GM21619 (cell line): ENCODE measurements around the gene MTHFD1L.

ENCODE experiments used
- ATAC-seq: cut with Tn5 transposase; IDR thresholded peaks from one replicate; pipeline ENCODE4 v1.9.1; 2021; ENCODE audit not compliant: unreplicated experiment

Gene MTHFD1L

GRCh38 chr6:150930841-150931240, 65.3 kb downstream of the MTHFD1L start:
- ATAC-seq: no peak

- no peak for ATAC-seq
These were observed 65.9 kb downstream of the MTHFD1L start for GRCh38 chr6:150931405-150931804.

DNA sequence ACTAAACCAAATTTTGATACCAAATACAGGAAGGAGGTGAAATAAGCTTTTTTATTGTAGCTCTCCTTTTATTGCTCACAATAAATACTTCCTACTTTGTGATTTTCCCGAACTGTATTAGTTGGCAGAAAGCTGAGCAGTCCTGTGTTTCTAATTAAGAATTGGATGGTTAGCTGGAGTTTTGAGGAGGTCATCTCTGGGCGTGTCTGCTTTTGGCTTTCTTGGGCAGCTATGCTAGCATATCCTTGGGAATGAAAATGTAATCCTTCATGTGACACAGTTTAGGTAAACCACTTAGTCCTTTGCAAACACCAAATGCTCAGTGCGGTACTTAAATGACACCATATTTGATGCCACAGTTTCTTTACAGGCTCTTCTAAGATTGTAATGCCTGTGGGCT, 67.5 kb downstream of the MTHFD1L start:
- no peak for ATAC-seq

DNA sequence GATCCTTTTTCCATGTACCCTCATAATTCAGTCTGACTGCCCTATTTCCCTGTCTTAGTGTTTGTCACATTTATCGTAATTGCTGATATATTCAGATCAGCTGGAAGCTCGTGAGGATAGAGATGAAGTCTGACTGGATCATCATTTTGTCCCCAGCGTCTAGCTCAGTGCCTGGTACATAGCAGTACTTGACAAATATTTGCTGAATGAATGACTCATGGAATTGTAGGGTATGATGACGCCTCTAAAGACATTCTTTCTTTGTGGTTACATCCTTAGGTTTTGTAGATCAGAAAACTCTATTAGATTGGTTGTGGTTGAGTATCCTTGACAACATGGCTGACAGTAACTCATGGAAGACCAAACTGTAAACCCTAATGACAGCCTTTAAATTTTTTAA, 68.9 kb downstream of the MTHFD1L start:
- ATAC-seq: no peak

- ATAC-seq: no peak
These were observed 70.6 kb downstream of the MTHFD1L start for GRCh38 chr6:150936021-150936555.

DNA sequence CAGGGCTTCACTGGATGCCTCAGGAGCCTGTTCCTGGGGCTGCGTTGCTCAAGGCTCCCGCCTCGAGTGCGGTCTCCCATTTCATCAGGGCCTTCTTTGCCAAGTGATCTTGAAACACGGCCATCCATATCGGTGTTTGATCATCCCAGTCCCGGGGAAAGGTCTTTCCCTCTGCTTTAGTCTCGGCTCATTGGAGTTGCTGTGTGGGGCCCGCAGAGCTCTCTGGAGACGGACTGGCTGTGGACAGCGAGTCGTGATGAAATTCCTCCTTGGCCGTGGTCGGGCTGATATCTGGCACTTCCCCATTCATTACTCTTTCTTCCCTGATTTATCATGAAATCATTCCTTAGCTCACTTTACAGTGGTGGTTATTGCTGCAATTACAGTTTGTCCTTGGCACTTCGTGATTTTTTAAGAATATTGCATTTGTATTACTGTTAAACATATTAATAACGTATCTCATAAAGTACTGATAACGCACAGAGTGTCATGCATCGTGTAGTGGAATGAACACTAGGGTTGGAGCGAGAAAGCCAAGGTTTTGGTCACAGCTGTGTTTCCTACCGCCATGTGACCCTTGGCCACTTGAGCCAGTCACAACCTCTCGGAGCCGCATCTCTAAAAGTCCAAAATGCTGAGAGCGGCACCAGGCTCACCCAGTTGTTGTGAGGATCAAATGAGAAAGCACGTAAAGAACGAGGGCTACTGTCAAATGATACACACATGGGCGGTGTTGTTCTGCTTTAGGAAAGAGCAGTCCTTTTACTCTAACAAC, 71.8 kb downstream of the MTHFD1L start:
- no peak for ATAC-seq

DNA sequence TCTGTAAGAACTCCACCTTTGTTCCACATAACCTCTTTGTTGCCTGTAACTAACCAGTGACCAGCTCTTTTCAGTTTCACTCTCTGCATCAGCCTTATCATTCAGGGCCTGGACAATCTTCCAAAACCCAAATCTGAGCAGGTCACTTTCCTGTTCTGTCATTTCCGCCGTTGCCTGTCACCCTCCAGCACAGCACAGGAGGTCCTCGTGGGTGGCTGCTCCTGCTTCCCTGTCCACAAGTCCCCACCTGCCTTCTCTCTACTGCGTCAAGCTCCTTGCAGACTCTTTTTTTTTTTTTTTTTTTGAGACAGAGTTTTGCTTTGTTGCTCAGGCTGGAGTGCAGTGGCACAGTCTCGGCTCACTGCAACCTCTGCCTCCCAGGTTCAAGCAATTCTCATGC, 73.9 kb downstream of the MTHFD1L start:
- ATAC-seq: no peak

GRCh38 chr6:150940941-150941340, 75.4 kb downstream of the MTHFD1L start:
- no peak for ATAC-seq

- ATAC-seq: no peak
These were observed 84.0 kb downstream of the MTHFD1L start for GRCh38 chr6:150949526-150949925.

DNA sequence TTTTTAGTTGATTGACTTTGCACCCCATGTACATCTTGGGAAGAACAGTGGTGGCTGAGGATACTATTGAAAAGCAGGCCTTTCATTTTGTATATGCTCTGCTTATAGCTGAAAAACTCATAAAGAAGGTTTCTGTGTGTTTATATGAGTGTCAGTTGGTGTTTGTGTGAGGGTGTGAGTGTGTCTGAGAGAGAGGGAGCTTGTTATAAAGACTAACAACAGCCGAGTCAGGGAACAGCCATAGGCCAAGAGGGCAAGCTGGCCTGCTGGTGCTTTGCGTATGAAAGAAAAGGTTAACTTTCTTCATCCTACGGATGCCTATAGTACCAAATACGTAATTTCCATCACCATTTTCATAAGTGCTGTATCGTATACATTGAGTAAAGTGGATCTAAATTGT, 88.3 kb downstream of the MTHFD1L start:
- no peak for ATAC-seq

DNA sequence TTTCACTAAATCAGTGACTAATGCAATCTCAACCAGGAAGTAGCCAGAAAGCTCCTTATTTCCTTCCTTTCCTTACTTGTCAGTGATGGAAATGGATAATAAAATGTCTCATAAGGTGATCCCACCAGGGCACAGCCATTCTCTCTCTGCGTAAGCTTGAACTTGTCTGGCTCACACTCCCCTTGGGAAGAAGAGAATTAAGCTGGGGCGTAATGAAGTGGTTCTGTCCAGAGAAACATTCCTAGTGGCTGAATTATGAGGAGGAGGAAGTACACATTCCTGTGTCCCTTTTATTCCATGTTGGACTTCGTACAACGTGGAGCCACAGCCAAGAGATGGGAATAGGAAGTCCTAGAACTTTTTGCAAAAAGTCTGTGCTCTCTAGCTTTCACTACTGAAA, 93.7 kb downstream of the MTHFD1L start:
- no peak for ATAC-seq

- no peak for ATAC-seq
These were observed 96.9 kb downstream of the MTHFD1L start for GRCh38 chr6:150962436-150962835.

GRCh38 chr6:150964765-150965164, 99.3 kb downstream of the MTHFD1L start:
- ATAC-seq: no peak

DNA sequence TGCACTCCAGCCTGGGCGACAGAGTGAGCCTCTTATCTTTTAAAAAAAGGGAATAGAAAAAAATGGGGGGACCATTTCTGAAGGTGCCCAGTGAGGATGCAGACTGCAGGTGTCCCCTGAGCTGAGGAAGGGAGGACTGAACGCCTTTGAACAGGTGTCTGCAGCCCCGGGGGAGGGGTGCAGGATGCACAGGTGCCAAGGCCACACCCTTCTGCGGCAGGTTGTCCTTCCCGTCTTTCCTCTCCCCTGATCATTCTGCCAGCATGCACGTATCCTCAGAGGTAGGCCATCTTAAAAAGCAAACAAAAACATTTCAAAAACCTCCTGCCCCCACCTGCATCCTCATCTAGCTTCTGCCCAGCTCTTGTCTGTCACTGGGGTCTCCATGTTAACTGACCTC, 101.3 kb downstream of the MTHFD1L start:
- ATAC-seq: no peak

DNA sequence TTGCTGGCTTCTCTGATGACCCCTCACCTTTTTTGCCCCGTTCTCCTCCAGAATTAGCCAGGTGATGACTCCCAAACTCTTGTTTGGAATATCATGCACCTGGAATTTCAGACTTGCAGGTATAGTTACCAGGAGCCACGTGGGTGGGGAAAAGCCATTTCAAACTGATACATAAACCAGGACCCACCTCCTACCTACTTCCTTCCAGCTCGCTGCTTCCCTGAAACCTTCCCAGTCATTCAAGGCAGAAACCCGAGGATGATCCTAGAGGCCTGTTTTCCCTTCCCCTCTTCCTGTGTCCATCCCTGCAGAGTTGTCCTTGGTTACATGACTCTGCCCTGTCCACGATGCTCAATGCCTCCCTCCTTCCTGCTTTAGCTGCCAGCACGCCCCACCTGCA, 101.9 kb downstream of the MTHFD1L start:
- ATAC-seq: no peak

- ATAC-seq: no peak
These were observed 102.4 kb downstream of the MTHFD1L start for GRCh38 chr6:150967910-150968309.

DNA sequence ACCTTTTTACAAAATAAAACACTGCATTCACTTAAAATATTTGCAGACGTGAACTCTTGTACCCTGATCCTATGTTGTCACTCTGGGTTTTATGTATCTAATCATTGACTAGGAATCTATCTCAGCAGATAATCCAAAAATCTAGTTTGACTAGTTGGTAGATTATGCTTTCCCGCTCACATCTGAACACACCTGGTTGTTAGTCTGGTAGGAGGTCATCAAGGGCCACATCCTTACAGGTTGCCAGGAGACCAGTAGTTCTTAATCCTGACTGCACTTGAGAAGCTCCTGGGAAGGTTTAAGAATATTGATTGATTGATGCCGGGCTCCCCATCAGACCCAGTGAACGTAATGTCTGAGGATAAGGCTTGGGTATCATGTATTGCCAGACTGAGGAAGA, 104.4 kb downstream of the MTHFD1L start:
- ATAC-seq: no peak

DNA sequence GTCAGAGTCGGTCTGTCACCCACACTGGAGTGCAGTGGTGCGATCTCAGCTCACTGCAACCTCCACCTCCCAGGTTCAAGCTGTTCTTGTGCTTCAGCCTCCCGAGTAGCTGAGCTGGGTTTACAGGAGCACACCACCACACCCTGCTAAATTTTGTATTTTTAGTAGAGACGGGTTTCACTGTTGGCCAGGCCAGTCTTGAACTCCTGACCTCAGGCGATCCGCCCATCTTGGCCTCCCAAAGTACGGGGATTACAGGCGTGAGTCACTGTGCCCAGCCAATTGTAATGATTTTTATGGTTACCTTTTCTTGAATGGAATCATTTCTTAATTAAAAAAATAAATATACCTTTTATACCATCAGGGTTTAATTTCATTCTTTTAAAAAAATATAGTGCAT, 105.7 kb downstream of the MTHFD1L start:
- ATAC-seq: no peak

DNA sequence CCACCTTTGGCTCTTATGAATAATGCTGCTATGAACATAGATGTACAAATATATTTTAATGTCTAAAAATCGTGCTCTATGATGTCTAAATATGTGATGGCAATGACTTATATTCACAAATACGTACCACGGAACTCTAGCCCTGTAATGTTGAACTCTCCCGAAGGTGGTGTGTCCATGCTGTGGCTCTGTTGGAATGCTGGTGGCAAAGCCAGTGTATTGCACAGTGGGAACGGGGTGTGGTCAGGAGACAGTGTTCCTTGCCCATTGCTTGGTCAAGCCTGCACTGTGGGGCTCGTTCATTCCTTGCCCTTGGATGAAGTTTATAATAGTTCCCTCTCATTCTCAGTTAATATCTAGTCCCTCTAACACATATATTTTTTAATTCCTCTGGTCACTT, 109.6 kb downstream of the MTHFD1L start:
- ATAC-seq: no peak

DNA sequence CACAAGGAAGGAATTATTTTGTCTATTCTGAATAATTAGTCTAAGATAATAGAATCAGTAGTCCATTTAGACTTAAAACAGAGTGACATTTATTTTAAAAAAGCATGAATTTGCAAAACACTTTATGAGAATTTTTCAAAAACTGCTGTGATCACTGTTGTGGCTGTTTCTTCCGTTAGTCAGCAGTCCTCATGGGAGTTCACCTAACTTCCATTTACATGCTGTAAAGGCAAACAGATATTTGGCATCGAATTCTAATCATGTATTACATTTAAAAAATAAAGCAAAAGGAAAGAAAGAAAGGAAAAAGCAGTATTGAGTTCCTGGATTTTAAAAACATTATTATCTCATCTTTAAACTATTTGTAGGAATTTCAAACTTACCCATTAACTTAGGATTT, 111.8 kb downstream of the MTHFD1L start:
- no peak for ATAC-seq

- ATAC-seq: no peak
These were observed 113.1 kb downstream of the MTHFD1L start for GRCh38 chr6:150978624-150979023.

DNA sequence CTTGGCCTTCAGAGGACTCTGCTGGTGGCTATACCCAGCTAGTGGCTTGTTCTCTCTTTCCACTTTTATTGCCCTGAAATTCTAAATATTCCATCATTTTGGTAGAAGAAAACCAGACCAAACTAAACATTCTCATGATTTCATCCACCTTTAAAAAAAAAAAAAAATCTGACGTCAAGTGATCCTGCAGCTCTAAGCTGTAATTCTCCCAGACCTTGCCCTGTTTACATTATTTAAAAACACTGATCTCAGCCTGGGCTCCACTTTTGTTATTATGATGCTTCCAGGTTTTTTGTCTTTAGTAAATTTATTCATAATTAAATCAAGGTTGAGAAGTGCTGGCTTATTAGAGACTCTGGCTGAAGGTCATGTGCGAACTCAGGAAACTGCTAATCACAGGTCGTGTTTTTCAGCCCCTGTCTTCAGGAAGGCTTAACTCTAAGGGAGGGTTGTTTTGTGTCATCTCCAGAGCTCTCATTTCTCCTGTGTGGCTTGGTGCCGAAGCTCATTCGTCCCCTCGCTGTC, 114.4 kb downstream of the MTHFD1L start:
- ATAC-seq: no peak

DNA sequence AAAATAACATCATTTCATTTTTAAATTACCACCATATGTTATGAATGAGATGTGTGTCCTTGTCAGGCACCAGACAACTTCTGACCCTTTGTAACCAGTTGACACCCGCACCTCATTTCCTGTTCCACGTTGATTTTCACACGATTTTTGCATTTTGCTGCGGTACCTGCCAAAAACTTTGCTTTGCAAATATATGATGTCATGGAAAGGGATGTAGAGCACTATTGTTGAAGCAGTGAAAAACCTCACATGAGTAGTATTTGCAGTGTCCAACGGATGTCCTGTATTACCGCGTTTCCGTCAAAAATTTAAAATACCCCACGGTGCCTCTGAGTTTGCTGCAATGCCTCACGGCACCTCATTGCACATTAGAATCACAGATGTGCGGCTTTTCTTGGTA, 115.6 kb downstream of the MTHFD1L start:
- peak; percentile 96 for ATAC-seq
